Tongue (tissue), 2 donors: Measurements from ENCODE around the gene METTL14. TPM values are rescaled to one million over a fixed set of nuclear protein-coding genes. Genes with fewer than 3 reads are reported as not detected.
A peak's percentile ranks its signal among the peaks of the same experiment; 100 is the strongest.

Experiments
- DNase-seq: peaks from one replicate; pipeline ENCODE4 v3.0.0-alpha.2; 2015
- total RNA-seq: library from RNA; depleted of rRNA; stranded (reverse); fragments of >200 nt; gene quantifications from one replicate; pipeline ENCODE4 v1.2.3, GENCODE V29; 2014

Gene METTL14
- total RNA-seq, 1 donor from 2014 or later = 61.3 TPM

- no peak for DNase-seq
These were observed 49.5 kb downstream of the METTL14 start for GRCh38 chr4:118734491-118735205.

GRCh38 chr4:118736900-118737299 is 51.7 kb downstream of the METTL14 start:
- DNase-seq = no peak

- DNase-seq = no peak
These were observed 52.9 kb downstream of the METTL14 start for GRCh38 chr4:118738090-118738489.

- no peak for DNase-seq
These were observed 54.0 kb downstream of the METTL14 start for GRCh38 chr4:118739022-118739713.

- DNase-seq = peak; percentile 47
These were observed 55.7 kb downstream of the METTL14 start for GRCh38 chr4:118740869-118741268.

GRCh38 chr4:118741301-118741855 is 56.2 kb downstream of the METTL14 start:
- DNase-seq = no peak

- no peak for DNase-seq
These were observed 56.9 kb downstream of the METTL14 start for GRCh38 chr4:118742050-118742449.

GRCh38 chr4:118743867-118744266 is 58.7 kb downstream of the METTL14 start:
- no peak for DNase-seq

GRCh38 chr4:118745357-118745756 is 60.2 kb downstream of the METTL14 start:
- no peak for DNase-seq

- DNase-seq = peak; percentile 76
These were observed 61.2 kb downstream of the METTL14 start for GRCh38 chr4:118746251-118746919.

GRCh38 chr4:118749347-118749988 is 64.3 kb downstream of the METTL14 start:
- no peak for DNase-seq

- DNase-seq = no peak
These were observed 66.6 kb downstream of the METTL14 start for GRCh38 chr4:118751629-118752323.

GRCh38 chr4:118752551-118752950 is 67.4 kb downstream of the METTL14 start:
- no peak for DNase-seq

GRCh38 chr4:118753096-118753495 is 67.9 kb downstream of the METTL14 start:
- peak; percentile 55 for DNase-seq

GRCh38 chr4:118753685-118754084 is 68.5 kb downstream of the METTL14 start:
- no peak for DNase-seq

GRCh38 chr4:118754890-118755289 is 69.7 kb downstream of the METTL14 start:
- DNase-seq = no peak

GRCh38 chr4:118755438-118756226 is 70.4 kb downstream of the METTL14 start:
- DNase-seq = no peak

- DNase-seq = no peak
These were observed 71.2 kb downstream of the METTL14 start for GRCh38 chr4:118756429-118756828.

GRCh38 chr4:118756958-118757357 is 71.8 kb downstream of the METTL14 start:
- no peak for DNase-seq

GRCh38 chr4:118757761-118758251 is 72.6 kb downstream of the METTL14 start:
- DNase-seq = peak; percentile 54

GRCh38 chr4:118758293-118758692 is 73.1 kb downstream of the METTL14 start:
- peak; percentile 68 for DNase-seq
